Activated naive CD4-positive, alpha-beta T cell treated with Interleukin-2 at 50 U/mL for 16 hours (primary cell): ENCODE data around the gene METTL1.

Source experiments
- DNase-seq: peaks from one replicate; pipeline ENCODE4 v3.0.0-alpha.2; 2020

Gene METTL1

GRCh38 chr12:57751788-57752667 lies 19.9 kb downstream of the METTL1 start, which contains the start of gene CDK4:
Gene CDK4, minus strand, starts transcription at chr12:57752310. Its CDS starts 593 bp downstream, at chr12:57751717.
- peak; percentile 99 for DNase-seq

- DNase-seq = no peak
Observed at GRCh38 chr12:57751432-57751787, 20.5 kb downstream of the METTL1 start.

- DNase-seq = no peak
Observed at GRCh38 chr12:57750561-57751431, 21.1 kb downstream of the METTL1 start.

GRCh38 chr12:57749061-57749460 lies 22.8 kb downstream of the METTL1 start:
- no peak for DNase-seq

GRCh38 chr12:57746025-57746424 lies 25.9 kb downstream of the METTL1 start:
- DNase-seq = no peak

GRCh38 chr12:57745485-57745881 lies 26.4 kb downstream of the METTL1 start:
- DNase-seq = no peak

- peak; percentile 94 for DNase-seq
Observed at GRCh38 chr12:57744777-57745484, 27.0 kb downstream of the METTL1 start, which contains the start of gene TSPAN31. Gene TSPAN31, plus strand, starts transcription at chr12:57745039. Its CDS starts 116 bp downstream, at chr12:57745155.

GRCh38 chr12:57744194-57744776 lies 27.6 kb downstream of the METTL1 start:
- peak; percentile 71 for DNase-seq

- DNase-seq = no peak
Observed at GRCh38 chr12:57743769-57744168, 28.1 kb downstream of the METTL1 start.

- DNase-seq = peak; percentile 80
Observed at GRCh38 chr12:57741844-57742738, 29.8 kb downstream of the METTL1 start.

GRCh38 chr12:57741413-57741789 lies 30.5 kb downstream of the METTL1 start:
- no peak for DNase-seq

- peak; percentile 77 for DNase-seq
Observed at GRCh38 chr12:57740656-57741412, 31.1 kb downstream of the METTL1 start.

- no peak for DNase-seq
Observed at GRCh38 chr12:57739914-57740538, 31.9 kb downstream of the METTL1 start.

GRCh38 chr12:57739387-57739786 lies 32.5 kb downstream of the METTL1 start:
- DNase-seq = no peak

GRCh38 chr12:57738661-57739237 lies 33.2 kb downstream of the METTL1 start, which contains the start of gene AGAP2:
Gene AGAP2, minus strand, starts transcription at chr12:57738742. Its CDS starts 496 bp downstream, at chr12:57738246.
- no peak for DNase-seq

- DNase-seq = no peak
Observed at GRCh38 chr12:57737467-57738460, 34.1 kb downstream of the METTL1 start.

GRCh38 chr12:57736741-57737466 lies 35.0 kb downstream of the METTL1 start:
- DNase-seq = no peak
